ENCODE measurements around the gene CHODL.

DNA sequence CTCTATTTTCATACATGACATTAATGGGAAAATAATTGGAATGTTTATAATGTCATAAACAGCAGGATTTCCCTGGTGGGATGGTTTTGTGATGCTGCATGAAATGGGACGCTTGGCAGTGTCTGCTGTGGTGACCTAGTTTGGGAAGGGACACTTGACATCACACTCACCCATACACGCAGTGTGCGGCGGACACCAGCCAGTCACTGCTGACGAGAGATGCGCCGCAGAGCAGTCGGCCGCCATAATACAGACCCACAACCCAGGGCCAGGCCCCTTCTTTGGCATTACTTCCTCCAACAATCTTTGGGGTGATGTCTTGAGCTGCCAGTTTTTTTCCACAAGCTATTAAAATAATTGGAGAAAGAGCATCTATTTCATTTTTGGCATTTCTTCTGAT lies 49.5 kb downstream of the CHODL start:
- TF ChIP-seq, protein P1, sequence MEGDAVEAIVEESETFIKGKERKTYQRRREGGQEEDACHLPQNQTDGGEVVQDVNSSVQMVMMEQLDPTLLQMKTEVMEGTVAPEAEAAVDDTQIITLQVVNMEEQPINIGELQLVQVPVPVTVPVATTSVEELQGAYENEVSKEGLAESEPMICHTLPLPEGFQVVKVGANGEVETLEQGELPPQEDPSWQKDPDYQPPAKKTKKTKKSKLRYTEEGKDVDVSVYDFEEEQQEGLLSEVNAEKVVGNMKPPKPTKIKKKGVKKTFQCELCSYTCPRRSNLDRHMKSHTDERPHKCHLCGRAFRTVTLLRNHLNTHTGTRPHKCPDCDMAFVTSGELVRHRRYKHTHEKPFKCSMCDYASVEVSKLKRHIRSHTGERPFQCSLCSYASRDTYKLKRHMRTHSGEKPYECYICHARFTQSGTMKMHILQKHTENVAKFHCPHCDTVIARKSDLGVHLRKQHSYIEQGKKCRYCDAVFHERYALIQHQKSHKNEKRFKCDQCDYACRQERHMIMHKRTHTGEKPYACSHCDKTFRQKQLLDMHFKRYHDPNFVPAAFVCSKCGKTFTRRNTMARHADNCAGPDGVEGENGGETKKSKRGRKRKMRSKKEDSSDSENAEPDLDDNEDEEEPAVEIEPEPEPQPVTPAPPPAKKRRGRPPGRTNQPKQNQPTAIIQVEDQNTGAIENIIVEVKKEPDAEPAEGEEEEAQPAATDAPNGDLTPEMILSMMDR (IDR thresholded peaks at IDR 0.05; ENCODE audit: low read depth, low read length): no peak
- no peak for TF ChIP-seq EZH2phosphoT487 (IDR thresholded peaks at IDR 0.05; ENCODE audit: low read depth)
